Frontal cortex (tissue), 4 donors: Measurements from ENCODE around the gene CBX6. TPM values are rescaled to one million over a fixed set of nuclear protein-coding genes. Genes with fewer than 3 reads are reported as not detected.
"Not testable (repeated sequence)": the region's sequence is repeated elsewhere in the genome, so short reads cannot be mapped to it uniquely, and the experiment has no call there.

Experiments
- DNase-seq, 2 donors: peaks; one replicate each; pipeline ENCODE4 v3.0.0; 2012; ENCODE audit warnings: low spot score in 2 of 2
- FAIRE-seq: peaks from 2 replicates; lab custom pipeline; 2012; peaks lifted over from hg19 to GRCh38; lab: Jason Lieb, UNC
- total RNA-seq: library from RNA; depleted of rRNA; stranded (reverse); fragments of >200 nt; gene quantifications from one replicate; pipeline ENCODE4 v1.2.3, GENCODE V29; 2014
- donor health status: control.
- donor health status: control.
- donor health status: control.

CBX6 gene
- 30.2 TPM for total RNA-seq

- no peak for FAIRE-seq
- peak; percentile 97 to 99 for DNase-seq
Measured at GRCh38 chr22:38872172-38872830, at the start of gene CBX6. TSS of gene CBX6 (minus strand) at chr22:38872216. CDS start at chr22:38872190, 26 bp downstream.

GRCh38 chr22:38921806-38922205 lies 49.8 kb upstream of the CBX6 start:
- no peak for FAIRE-seq

GRCh38 chr22:38921120-38921519 lies 49.1 kb upstream of the CBX6 start:
- FAIRE-seq = no peak
- DNase-seq = no peak

More at GRCh38 chr22:38921806-38922205, 49.8 kb upstream of the CBX6 start:
- no peak for DNase-seq

- DNase-seq (no peak), FAIRE-seq (no peak)
Measured at GRCh38 chr22:38919631-38920190, 47.7 kb upstream of the CBX6 start.

GRCh38 chr22:38911434-38911833 lies 39.4 kb upstream of the CBX6 start:
- no peak for DNase-seq
- no peak for FAIRE-seq

- DNase-seq (no peak), FAIRE-seq (no peak)
Measured at GRCh38 chr22:38907767-38908166, 35.8 kb upstream of the CBX6 start.

- FAIRE-seq (no peak), DNase-seq (no peak)
Measured at GRCh38 chr22:38906052-38906451, 34.0 kb upstream of the CBX6 start.

- FAIRE-seq, DNase-seq: not testable (repeated sequence)
Measured at GRCh38 chr22:38904052-38904617, 32.1 kb upstream of the CBX6 start.

GRCh38 chr22:38901111-38901641 lies 29.2 kb upstream of the CBX6 start:
- no peak for FAIRE-seq
- no peak for DNase-seq

- FAIRE-seq = no peak
Measured at GRCh38 chr22:38900677-38901076, 28.7 kb upstream of the CBX6 start.

GRCh38 chr22:38891256-38891655 lies 19.2 kb upstream of the CBX6 start:
- no peak for DNase-seq

More at GRCh38 chr22:38900677-38901076, 28.7 kb upstream of the CBX6 start:
- DNase-seq = no peak

GRCh38 chr22:38890377-38890776 lies 18.4 kb upstream of the CBX6 start:
- FAIRE-seq (no peak), DNase-seq (no peak)

More at GRCh38 chr22:38891256-38891655, 19.2 kb upstream of the CBX6 start:
- FAIRE-seq = no peak

GRCh38 chr22:38886333-38886732 lies 14.3 kb upstream of the CBX6 start:
- no peak for FAIRE-seq
- no peak for DNase-seq

- FAIRE-seq = no peak
- no peak for DNase-seq
Measured at GRCh38 chr22:38882972-38883622, 11.1 kb upstream of the CBX6 start.

GRCh38 chr22:38881997-38882879 lies 10.2 kb upstream of the CBX6 start:
- DNase-seq = no peak
- no peak for FAIRE-seq

GRCh38 chr22:38881464-38881871 lies 9.5 kb upstream of the CBX6 start:
- DNase-seq (no peak), FAIRE-seq (no peak)

GRCh38 chr22:38879961-38880360 lies 7.9 kb upstream of the CBX6 start:
- DNase-seq = no peak
- FAIRE-seq = no peak

GRCh38 chr22:38879108-38879729 lies 7.2 kb upstream of the CBX6 start:
- DNase-seq = no peak
- FAIRE-seq = no peak

GRCh38 chr22:38878001-38878400 lies 6.0 kb upstream of the CBX6 start:
- DNase-seq = no peak
- no peak for FAIRE-seq
